HEK293 (cell line): ENCODE measurements around the gene ACSS1.

Source experiments
- CTCF ChIA-PET: fragments of 350-600 bp; formaldehyde crosslinking; extraction: SDS; loops from one replicate; lab custom pipeline; 2021; ENCODE audit warnings: antibody characterized with exemption; lab: Yijun Ruan, JAX
- POLR2A ChIA-PET: fragments of 300-600 bp; formaldehyde crosslinking; extraction: SDS; loops from one replicate; lab custom pipeline; 2020; ENCODE audit warnings: antibody characterized with exemption, inconsistent platforms; lab: Yijun Ruan, JAX
- H3K27ac ChIP-seq: fragments of 200-500 bp; sonication (Bioruptor generic); 2 replicates; pipeline ENCODE4 v1.5.1; 2014; ENCODE audit warnings: low read depth, low read length, control low read depth, inconsistent platforms; ENCODE audit errors: extremely low read depth
- H3K36me3 ChIP-seq, 2 experiments: fragments of 200-500 bp in 1 of 2; sonication (Bioruptor generic) in 1 of 2; 1 replicate in 1 of 2; 2 replicates in 1 of 2; pipeline ENCODE4 v1.5.1; 2014 to 2017; ENCODE audit warnings: inconsistent platforms in 2 of 2, low read length in 2 of 2; ENCODE audit not compliant: control insufficient read depth in 2 of 2, insufficient read depth in 1 of 2
- H3K4me1 ChIP-seq: fragments of 200-500 bp; sonication (Bioruptor generic); 2 replicates; pipeline ENCODE4 v1.5.1; 2014; ENCODE audit warnings: mild to moderate bottlenecking, low read length, inconsistent platforms; ENCODE audit not compliant: control insufficient read depth, insufficient read depth
- H3K4me3 ChIP-seq: 2 replicates; pipeline ENCODE4 v1.5.1; 2011; ENCODE audit warnings: low read depth, mild to moderate bottlenecking, control low read depth, low read length, moderate library complexity
- H3K9me3 ChIP-seq: fragments of 200-500 bp; sonication (Bioruptor generic); 2 replicates; pipeline ENCODE4 v1.5.1; 2014; ENCODE audit warnings: low read depth, low read length, inconsistent platforms; ENCODE audit not compliant: control insufficient read depth, insufficient read depth
- YY1 ChIP-seq: fragments of 450-650 bp; formaldehyde crosslinking; IDR thresholded peaks from 2 replicates; pipeline ENCODE4 v1.5.1; 2018; ENCODE audit warnings: missing biosample characterization, missing genetic modification characterization
- ZFP69B ChIP-seq: fragments of 450-650 bp; formaldehyde crosslinking; IDR thresholded peaks from 2 replicates; pipeline ENCODE4 v1.5.1; 2016; ENCODE audit warnings: missing biosample characterization, missing genetic modification characterization
- ZNF155 ChIP-seq: fragments of 450-650 bp; formaldehyde crosslinking; IDR thresholded peaks from 2 replicates; pipeline ENCODE4 v1.5.1; 2016; ENCODE audit warnings: missing biosample characterization, missing genetic modification characterization
- ZNF24 ChIP-seq: fragments of 450-650 bp; formaldehyde crosslinking; IDR thresholded peaks from 2 replicates; pipeline ENCODE4 v1.5.1; 2016; ENCODE audit warnings: missing biosample characterization, missing genetic modification characterization
- ZNF354C ChIP-seq: fragments of 450-650 bp; formaldehyde crosslinking; IDR thresholded peaks from 2 replicates; pipeline ENCODE4 v1.5.1; 2016; ENCODE audit warnings: missing biosample characterization, missing genetic modification characterization, low read depth, borderline replicate concordance
- ZNF391 ChIP-seq: fragments of 450-650 bp; formaldehyde crosslinking; IDR thresholded peaks from 2 replicates; pipeline ENCODE4 v1.5.1; 2016; ENCODE audit warnings: low read depth, missing biosample characterization, missing genetic modification characterization, borderline replicate concordance
- ZNF530 ChIP-seq: fragments of 450-650 bp; formaldehyde crosslinking; IDR thresholded peaks from 2 replicates; pipeline ENCODE4 v1.5.1; 2016; ENCODE audit warnings: low read depth, missing biosample characterization, missing genetic modification characterization
- ZNF658 ChIP-seq: fragments of 450-650 bp; formaldehyde crosslinking; IDR thresholded peaks from 2 replicates; pipeline ENCODE4; 2016; ENCODE audit warnings: missing biosample characterization, missing genetic modification characterization
- ZNF785 ChIP-seq: fragments of 450-650 bp; formaldehyde crosslinking; IDR thresholded peaks from 2 replicates; pipeline ENCODE4 v1.5.1; 2016; ENCODE audit warnings: missing biosample characterization, missing genetic modification characterization
- TF ChIP-seq, protein P1 (sequence below): fragments of 450-650 bp; formaldehyde crosslinking; IDR thresholded peaks from 2 replicates; pipeline ENCODE4 v1.5.1; 2017; ENCODE audit warnings: missing biosample characterization, missing genetic modification characterization
- TF ChIP-seq, protein P2 (sequence below): fragments of 450-650 bp; formaldehyde crosslinking; conservative IDR thresholded peaks from 2 replicates; pipeline ENCODE4 v1.5.1; 2016; ENCODE audit warnings: low read depth, missing biosample characterization, missing genetic modification characterization
- TF ChIP-seq, protein P3 (sequence below): fragments of 450-650 bp; formaldehyde crosslinking; IDR thresholded peaks from 2 replicates; pipeline ENCODE4 v1.5.1; 2016; ENCODE audit warnings: missing biosample characterization, missing genetic modification characterization
- TF ChIP-seq, protein P4 (sequence below): fragments of 450-650 bp; formaldehyde crosslinking; IDR thresholded peaks from 2 replicates; pipeline ENCODE4 v1.5.1; 2017; ENCODE audit warnings: missing biosample characterization, missing genetic modification characterization
- TF ChIP-seq, protein P5 (sequence below): fragments of 450-650 bp; formaldehyde crosslinking; IDR thresholded peaks from 2 replicates; pipeline ENCODE4 v1.5.1; 2017; ENCODE audit warnings: missing biosample characterization, missing genetic modification characterization

Gene ACSS1

DNA sequence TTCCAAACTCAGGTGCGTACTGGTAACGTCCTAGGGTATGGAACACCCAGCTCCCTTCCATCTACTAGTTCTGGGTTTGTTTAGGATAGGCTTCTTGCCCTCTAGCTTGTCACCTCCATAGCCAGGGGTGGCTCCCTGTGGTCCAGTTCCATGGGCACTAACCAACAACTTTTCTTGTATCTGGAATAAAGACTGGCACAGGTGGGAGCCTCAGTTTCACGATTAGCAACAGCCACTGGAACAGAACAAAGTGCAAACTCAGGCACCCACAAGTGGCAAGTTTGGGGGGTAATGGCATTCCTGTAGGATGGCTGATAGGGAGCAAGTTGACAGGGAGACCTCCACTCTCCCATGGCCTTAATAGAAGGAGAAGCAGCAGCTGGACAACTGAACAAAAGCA, 59.8 kb downstream of the ACSS1 start:
- Histone ChIP-seq H3K27ac (no peak overlapping the region), H3K4me3 (no peak overlapping the region), H3K9me3 (no peaks in the 10 kb centered on the region), H3K4me1 (no peaks in the 10 kb centered on the region), H3K36me3 (no peaks in the 10 kb centered on the region)
- POLR2A ChIA-PET = no interaction called here
- CTCF ChIA-PET = interaction anchor here (1.0 kb wide), 1 partner anchor 67 kb away, joined by 6 read pairs; no protein-coding TSS in a partner anchor
- TF ChIP-seq ZNF391 (tag by site-specific recombination) (no peak), ZNF155 (tag by site-specific recombination) (no peak), ZNF785 (tag by site-specific recombination) (no peak), ZFP69B (no peak), ZNF658 (tag by site-specific recombination) (no peak)

DNA sequence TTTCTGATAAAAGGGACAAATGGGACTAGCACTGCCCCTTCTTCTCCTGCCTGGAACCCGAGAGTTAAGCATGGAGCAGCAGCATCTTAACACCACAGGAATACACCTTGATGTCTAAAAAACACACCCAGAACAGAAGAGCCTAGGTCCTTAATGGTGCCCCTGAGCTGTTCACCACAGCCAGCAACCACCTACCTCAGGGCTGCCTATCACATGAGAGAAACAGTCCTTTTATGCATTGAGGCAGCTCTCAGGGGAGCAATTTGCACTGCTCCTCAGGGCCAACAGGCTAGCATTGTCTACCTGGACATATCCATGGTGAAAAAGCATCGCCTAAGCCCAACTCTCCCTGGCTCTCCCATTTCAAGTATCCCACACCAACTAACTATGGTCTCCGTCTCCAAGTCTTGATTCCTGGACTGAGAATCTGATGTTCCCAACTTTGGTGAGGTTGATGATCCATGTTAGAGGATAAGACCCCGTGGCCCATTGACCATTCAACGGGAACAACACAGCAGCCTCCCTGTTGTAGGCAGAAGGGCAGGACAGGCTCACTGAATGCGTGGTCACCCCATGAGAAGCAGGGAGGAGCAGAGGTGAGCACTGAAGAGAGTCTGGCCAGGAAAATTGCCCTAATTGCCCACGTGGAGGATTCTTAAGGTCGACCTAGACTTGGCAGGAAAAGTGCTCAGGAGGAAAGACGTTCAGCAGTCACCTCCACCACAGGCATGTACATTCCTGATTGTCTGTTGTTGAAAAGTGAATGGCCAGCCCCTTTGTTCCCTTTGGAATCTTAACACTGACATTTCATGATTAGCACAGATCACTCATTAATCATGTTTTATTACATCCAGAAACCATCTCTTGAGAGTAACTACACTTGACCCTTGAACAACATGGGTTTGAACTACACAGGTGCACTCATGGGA, 61.2 kb downstream of the ACSS1 start:
- ChIA-PET CTCF (interaction anchor here (0.7 to 4.3 kb wide), 4 partner anchors 67 to 1118 kb away, joined by 3 to 70 read pairs (median 14); no protein-coding TSS in a partner anchor), POLR2A (no interaction called here)
- Histone ChIP-seq H3K27ac (no peak overlapping the region), H3K36me3 (no peaks in the 10 kb centered on the region), H3K4me1 (no peaks in the 10 kb centered on the region), H3K9me3 (no peaks in the 10 kb centered on the region), H3K4me3 (no peak overlapping the region)
- TF ChIP-seq, protein P1, sequence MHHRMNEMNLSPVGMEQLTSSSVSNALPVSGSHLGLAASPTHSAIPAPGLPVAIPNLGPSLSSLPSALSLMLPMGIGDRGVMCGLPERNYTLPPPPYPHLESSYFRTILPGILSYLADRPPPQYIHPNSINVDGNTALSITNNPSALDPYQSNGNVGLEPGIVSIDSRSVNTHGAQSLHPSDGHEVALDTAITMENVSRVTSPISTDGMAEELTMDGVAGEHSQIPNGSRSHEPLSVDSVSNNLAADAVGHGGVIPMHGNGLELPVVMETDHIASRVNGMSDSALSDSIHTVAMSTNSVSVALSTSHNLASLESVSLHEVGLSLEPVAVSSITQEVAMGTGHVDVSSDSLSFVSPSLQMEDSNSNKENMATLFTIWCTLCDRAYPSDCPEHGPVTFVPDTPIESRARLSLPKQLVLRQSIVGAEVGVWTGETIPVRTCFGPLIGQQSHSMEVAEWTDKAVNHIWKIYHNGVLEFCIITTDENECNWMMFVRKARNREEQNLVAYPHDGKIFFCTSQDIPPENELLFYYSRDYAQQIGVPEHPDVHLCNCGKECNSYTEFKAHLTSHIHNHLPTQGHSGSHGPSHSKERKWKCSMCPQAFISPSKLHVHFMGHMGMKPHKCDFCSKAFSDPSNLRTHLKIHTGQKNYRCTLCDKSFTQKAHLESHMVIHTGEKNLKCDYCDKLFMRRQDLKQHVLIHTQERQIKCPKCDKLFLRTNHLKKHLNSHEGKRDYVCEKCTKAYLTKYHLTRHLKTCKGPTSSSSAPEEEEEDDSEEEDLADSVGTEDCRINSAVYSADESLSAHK = no peak
- TF ChIP-seq, protein P2, sequence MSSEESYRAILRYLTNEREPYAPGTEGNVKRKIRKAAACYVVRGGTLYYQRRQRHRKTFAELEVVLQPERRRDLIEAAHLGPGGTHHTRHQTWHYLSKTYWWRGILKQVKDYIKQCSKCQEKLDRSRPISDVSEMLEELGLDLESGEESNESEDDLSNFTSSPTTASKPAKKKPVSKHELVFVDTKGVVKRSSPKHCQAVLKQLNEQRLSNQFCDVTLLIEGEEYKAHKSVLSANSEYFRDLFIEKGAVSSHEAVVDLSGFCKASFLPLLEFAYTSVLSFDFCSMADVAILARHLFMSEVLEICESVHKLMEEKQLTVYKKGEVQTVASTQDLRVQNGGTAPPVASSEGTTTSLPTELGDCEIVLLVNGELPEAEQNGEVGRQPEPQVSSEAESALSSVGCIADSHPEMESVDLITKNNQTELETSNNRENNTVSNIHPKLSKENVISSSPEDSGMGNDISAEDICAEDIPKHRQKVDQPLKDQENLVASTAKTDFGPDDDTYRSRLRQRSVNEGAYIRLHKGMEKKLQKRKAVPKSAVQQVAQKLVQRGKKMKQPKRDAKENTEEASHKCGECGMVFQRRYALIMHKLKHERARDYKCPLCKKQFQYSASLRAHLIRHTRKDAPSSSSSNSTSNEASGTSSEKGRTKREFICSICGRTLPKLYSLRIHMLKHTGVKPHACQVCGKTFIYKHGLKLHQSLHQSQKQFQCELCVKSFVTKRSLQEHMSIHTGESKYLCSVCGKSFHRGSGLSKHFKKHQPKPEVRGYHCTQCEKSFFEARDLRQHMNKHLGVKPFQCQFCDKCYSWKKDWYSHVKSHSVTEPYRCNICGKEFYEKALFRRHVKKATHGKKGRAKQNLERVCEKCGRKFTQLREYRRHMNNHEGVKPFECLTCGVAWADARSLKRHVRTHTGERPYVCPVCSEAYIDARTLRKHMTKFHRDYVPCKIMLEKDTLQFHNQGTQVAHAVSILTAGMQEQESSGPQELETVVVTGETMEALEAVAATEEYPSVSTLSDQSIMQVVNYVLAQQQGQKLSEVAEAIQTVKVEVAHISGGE = no peak
- TF ChIP-seq ZNF24 (tag by site-specific recombination) (no peak), YY1 (no peak), ZNF530 (tag by site-specific recombination) (no peak), ZNF354C (no peak)
- TF ChIP-seq, protein P3, sequence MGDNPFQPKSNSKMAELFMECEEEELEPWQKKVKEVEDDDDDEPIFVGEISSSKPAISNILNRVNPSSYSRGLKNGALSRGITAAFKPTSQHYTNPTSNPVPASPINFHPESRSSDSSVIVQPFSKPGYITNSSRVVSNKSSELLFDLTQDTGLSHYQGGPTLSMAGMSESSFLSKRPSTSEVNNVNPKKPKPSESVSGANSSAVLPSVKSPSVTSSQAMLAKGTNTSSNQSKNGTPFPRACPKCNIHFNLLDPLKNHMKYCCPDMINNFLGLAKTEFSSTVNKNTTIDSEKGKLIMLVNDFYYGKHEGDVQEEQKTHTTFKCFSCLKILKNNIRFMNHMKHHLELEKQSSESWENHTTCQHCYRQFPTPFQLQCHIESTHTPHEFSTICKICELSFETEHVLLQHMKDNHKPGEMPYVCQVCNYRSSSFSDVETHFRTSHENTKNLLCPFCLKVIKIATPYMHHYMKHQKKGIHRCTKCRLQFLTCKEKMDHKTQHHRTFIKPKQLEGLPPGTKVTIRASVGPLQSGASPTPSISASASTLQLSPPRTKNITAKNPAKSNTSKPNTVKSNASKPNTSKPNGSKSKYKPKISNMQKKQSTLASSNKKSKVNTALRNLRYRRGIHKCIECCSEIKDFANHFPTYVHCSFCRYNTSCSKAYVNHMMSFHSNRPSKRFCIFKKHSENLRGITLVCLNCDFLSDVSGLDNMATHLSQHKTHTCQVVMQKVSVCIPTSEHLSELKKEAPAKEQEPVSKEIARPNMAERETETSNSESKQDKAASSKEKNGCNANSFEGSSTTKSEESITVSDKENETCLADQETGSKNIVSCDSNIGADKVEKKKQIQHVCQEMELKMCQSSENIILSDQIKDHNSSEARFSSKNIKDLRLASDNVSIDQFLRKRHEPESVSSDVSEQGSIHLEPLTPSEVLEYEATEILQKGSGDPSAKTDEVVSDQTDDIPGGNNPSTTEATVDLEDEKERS (tag by site-specific recombination) = no peak
- TF ChIP-seq, protein P4, sequence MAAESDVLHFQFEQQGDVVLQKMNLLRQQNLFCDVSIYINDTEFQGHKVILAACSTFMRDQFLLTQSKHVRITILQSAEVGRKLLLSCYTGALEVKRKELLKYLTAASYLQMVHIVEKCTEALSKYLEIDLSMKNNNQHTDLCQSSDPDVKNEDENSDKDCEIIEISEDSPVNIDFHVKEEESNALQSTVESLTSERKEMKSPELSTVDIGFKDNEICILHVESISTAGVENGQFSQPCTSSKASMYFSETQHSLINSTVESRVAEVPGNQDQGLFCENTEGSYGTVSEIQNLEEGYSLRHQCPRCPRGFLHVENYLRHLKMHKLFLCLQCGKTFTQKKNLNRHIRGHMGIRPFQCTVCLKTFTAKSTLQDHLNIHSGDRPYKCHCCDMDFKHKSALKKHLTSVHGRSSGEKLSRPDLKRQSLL (tag by site-specific recombination) = no peak
- TF ChIP-seq, protein P5, sequence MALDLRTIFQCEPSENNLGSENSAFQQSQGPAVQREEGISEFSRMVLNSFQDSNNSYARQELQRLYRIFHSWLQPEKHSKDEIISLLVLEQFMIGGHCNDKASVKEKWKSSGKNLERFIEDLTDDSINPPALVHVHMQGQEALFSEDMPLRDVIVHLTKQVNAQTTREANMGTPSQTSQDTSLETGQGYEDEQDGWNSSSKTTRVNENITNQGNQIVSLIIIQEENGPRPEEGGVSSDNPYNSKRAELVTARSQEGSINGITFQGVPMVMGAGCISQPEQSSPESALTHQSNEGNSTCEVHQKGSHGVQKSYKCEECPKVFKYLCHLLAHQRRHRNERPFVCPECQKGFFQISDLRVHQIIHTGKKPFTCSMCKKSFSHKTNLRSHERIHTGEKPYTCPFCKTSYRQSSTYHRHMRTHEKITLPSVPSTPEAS (tag by site-specific recombination) = no peak
